Uterus (tissue), 4 donors: Measurements from ENCODE around the gene NEK8. TPM values are rescaled to one million over a fixed set of nuclear protein-coding genes. Genes with fewer than 3 reads are reported as not detected.

Source experiments
- DNase-seq, 2 donors: peaks; one replicate each; pipeline ENCODE4 v3.0.0-alpha.2; 2019 to 2020
- H3K27ac ChIP-seq, 2 donors: fragments of 200-600 bp; sonication (generic); 1 replicate in 1 of 2; 2 replicates in 1 of 2; pipeline ENCODE4 v1.5.1; 2016 to 2018
- H3K27me3 ChIP-seq, 2 donors: fragments of 200-600 bp; sonication (generic); one replicate each; pipeline ENCODE4 v1.5.1; 2018 to 2019; ENCODE audit warnings: control low read depth in 1 of 2
- H3K36me3 ChIP-seq, 2 donors: fragments of 200-600 bp; sonication (generic); one replicate each; pipeline ENCODE4 v1.5.1; 2019; ENCODE audit warnings: control low read depth in 1 of 2
- H3K4me1 ChIP-seq, 2 donors: fragments of 200-600 bp; sonication (generic); one replicate each; pipeline ENCODE4 v1.5.1; 2018 to 2019; ENCODE audit warnings: control low read depth in 1 of 2
- H3K4me3 ChIP-seq, 2 donors: fragments of 200-600 bp; sonication (generic); 1 replicate in 1 of 2; 2 replicates in 1 of 2; pipeline ENCODE4 v1.5.1; 2018 to 2019; ENCODE audit warnings: mild to moderate bottlenecking in 1 of 2
- H3K9me3 ChIP-seq, 2 donors: fragments of 200-600 bp; sonication (generic); one replicate each; pipeline ENCODE4 v1.5.1; 2019; ENCODE audit warnings: control low read depth in 1 of 2
- CTCF ChIP-seq, 4 experiments: fragments of 200-600 bp in 2 of 4; fragments of 450-650 bp in 2 of 4; sonication (generic) in 2 of 4; IDR thresholded peaks; one replicate each; pipeline ENCODE4 v1.5.1; 2016 to 2019; ENCODE audit warnings: antibody characterized with exemption in 4 of 4, mild to moderate bottlenecking in 2 of 4, moderate library complexity in 1 of 4
- POLR2A ChIP-seq, 2 donors: fragments of 450-650 bp; IDR thresholded peaks; one replicate each; pipeline ENCODE4 v1.6.1; 2016; ENCODE audit warnings: antibody characterized with exemption in 2 of 2, mild to moderate bottlenecking in 1 of 2, moderate library complexity in 1 of 2
- intact Hi-C: fragments of 100-400 bp; cut with DNase I; formaldehyde crosslinking; loops from one replicate; pipeline ENCODE4 v1.15.1; 2023; ENCODE audit warnings: low total_unique reads
- total RNA-seq, 4 donors: library from RNA; depleted of rRNA in 3 of 4; stranded (reverse); fragments of >200 nt in 3 of 4; gene quantifications; one replicate each; pipeline versions ENCODE4 v1.1.0 to v1.2.4, GENCODE V29; 2014 to 2023
- donor health status: DM: yes; HTN: yes; CAD: no.

Gene NEK8
- total RNA-seq, 4 donors from 2014 or later: 1.2 to 5.0 (median 1.3) TPM; not detected in 1

DNA sequence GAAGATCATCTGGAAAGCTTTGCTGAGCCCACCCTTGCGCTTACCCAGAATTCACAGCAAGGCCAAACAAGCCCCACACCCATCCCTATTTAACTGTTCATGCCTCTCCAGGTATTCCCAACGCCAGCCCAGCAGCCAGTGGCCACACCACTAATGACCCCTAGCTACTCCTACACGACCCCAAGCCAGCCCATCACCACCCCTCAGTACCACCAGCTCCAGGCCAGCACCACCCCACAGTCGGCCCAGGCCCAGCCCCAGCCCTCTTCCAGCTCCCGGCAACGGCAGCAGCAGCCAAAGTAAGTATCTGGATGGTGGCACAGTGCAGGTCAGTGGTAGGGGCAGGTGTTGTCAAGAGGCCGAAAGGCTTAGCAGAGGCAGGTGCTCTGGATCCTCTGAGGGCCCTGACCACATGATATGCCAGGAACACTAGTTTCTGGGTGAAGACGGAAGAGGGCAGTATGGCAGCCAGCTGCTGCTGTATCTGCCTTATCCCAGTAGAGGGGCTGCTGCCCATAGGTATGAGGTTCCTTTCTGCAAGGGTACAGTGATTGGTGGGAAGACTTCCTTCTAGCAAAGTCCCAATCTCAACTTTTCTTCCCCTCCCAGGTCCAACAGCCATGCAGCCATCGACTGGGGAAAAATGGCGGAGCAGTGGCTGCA is 27.6 kb upstream of the NEK8 start:
- H3K4me3 ChIP-seq: no peak overlapping the region
- no peak for DNase-seq
- no peaks in the 10 kb centered on the region for H3K4me1 ChIP-seq
- H3K27ac ChIP-seq: no peak overlapping the region
- H3K27me3 ChIP-seq: no peaks in the 10 kb centered on the region
- TF ChIP-seq CTCF (IDR thresholded peaks at IDR 0.05) (no peak), POLR2A (IDR thresholded peaks at IDR 0.05) (no peak)
- H3K9me3 ChIP-seq: no peaks in the 10 kb centered on the region
- no peaks in the 10 kb centered on the region for H3K36me3 ChIP-seq
- intact Hi-C loops: no loop called here

- H3K36me3 ChIP-seq: no peaks in the 10 kb centered on the region
- H3K27me3 ChIP-seq: no peaks in the 10 kb centered on the region
- intact Hi-C loops: no loop called here
- no peaks in the 10 kb centered on the region for H3K9me3 ChIP-seq
- no peak overlapping the region for H3K27ac ChIP-seq
- no peak for DNase-seq
- TF ChIP-seq CTCF (IDR thresholded peaks at IDR 0.05): no peak
- no peak for TF ChIP-seq POLR2A (IDR thresholded peaks at IDR 0.05)
- H3K4me3 ChIP-seq: no peak overlapping the region
- H3K4me1 ChIP-seq: no peaks in the 10 kb centered on the region
These were observed 26.4 kb upstream of the NEK8 start for GRCh38 chr17:28702026-28702751.

- H3K27me3 ChIP-seq: no peaks in the 10 kb centered on the region
- intact Hi-C loops: no loop called here
- H3K4me3 ChIP-seq: no peak overlapping the region
- no peak overlapping the region for H3K27ac ChIP-seq
- H3K36me3 ChIP-seq: no peaks in the 10 kb centered on the region
- no peak for DNase-seq
- no peaks in the 10 kb centered on the region for H3K4me1 ChIP-seq
- TF ChIP-seq CTCF (IDR thresholded peaks at IDR 0.05) (no peak), POLR2A (IDR thresholded peaks at IDR 0.05) (no peak)
- no peaks in the 10 kb centered on the region for H3K9me3 ChIP-seq
These were observed 25.8 kb upstream of the NEK8 start for GRCh38 chr17:28702752-28703150.

DNA sequence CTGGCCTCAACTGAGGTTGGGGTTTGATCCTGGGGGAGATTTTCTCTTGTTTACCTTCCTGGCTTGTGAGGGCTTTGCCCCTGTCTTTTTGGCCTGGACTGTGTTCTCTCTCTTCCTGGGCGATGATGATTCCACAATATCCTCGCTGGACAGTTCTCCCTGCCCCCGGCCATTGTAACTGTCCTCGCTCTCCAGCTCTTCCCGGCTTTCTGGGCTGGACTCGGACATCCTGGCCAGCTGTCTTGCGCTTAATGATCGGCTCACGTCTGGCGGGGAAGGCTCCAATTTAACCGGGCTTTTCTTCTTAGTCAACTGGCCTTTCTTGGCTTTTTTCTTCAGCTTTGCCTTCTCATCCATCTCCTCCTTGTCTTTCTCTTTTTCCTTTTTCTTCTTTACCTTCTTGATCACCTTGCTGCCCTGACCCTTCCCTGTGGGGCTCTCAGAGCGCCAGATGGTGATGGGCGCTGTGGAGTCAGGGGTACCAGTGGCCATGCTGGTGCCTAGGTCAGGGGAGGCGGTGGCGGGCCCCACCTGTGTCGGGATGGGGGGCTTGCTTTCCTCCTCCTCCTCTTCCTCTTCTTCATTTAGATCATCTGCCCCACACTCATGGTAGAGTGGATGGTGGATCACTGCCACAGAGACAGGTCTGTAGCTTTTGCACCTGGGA is 24.9 kb upstream of the NEK8 start:
- no peaks in the 10 kb centered on the region for H3K27me3 ChIP-seq
- H3K4me3 ChIP-seq: no peak overlapping the region
- TF ChIP-seq POLR2A (IDR thresholded peaks at IDR 0.05) (no peak), CTCF (IDR thresholded peaks at IDR 0.05) (no peak)

More for the DNA sequence above, 24.9 kb upstream of the NEK8 start:
- no peak for DNase-seq
- intact Hi-C loops: no loop called here
- Histone ChIP-seq H3K36me3 (no peaks in the 10 kb centered on the region), H3K4me1 (no peaks in the 10 kb centered on the region), H3K27ac (no peak overlapping the region), H3K9me3 (no peaks in the 10 kb centered on the region)
